Esophagus (tissue), 2 donors: ENCODE results near the gene ZNF469. TPM values are rescaled to one million over a fixed set of nuclear protein-coding genes. Genes with fewer than 3 reads are reported as not detected.

Experiments used
- H3K27ac ChIP-seq, 2 donors: one replicate each; pipeline ENCODE4 v1.5.1; 2013; ENCODE audit warnings: low read depth in 2 of 2, mild to moderate bottlenecking in 2 of 2, inconsistent platforms in 1 of 2, low read length in 1 of 2, moderate library complexity in 1 of 2
- H3K27me3 ChIP-seq, 2 donors: one replicate each; pipeline ENCODE4 v1.6.1; 2013; ENCODE audit warnings: low read length in 2 of 2, control low read depth in 1 of 2, mild to moderate bottlenecking in 1 of 2; ENCODE audit not compliant: insufficient read depth in 2 of 2, control insufficient read depth in 1 of 2
- H3K36me3 ChIP-seq, 2 donors: one replicate each; pipeline ENCODE4 v1.6.1; 2013; ENCODE audit warnings: low read length in 1 of 2; ENCODE audit not compliant: control insufficient read depth in 2 of 2, insufficient read depth in 2 of 2
- H3K4me1 ChIP-seq, 2 donors: one replicate each; pipeline ENCODE4 v1.6.1; 2013; ENCODE audit warnings: low read length in 1 of 2; ENCODE audit not compliant: control insufficient read depth in 2 of 2, insufficient read depth in 2 of 2
- H3K4me3 ChIP-seq, 2 donors: one replicate each; pipeline ENCODE4 v1.5.1; 2013; ENCODE audit warnings: low read length in 2 of 2, mild to moderate bottlenecking in 2 of 2, low read depth in 1 of 2, moderate library complexity in 1 of 2
- H3K9me3 ChIP-seq, 2 donors: one replicate each; pipeline ENCODE4 v1.6.1; 2013; ENCODE audit warnings: mild to moderate bottlenecking in 2 of 2, low read depth in 1 of 2, low read length in 1 of 2, moderate library complexity in 1 of 2; ENCODE audit not compliant: control insufficient read depth in 2 of 2, insufficient read depth in 1 of 2
- WGBS, 2 donors: extraction: QIAGEN DNeasy Blood & Tissue Kit; methylation state at CpG; one replicate each; pipeline ENCODE4 v1.1.7; 2013; 5-methylcytosine and 5-hydroxymethylcytosine counted together
- polyA plus RNA-seq, 2 donors: library from polyadenylated mRNA; stranded (reverse); fragments of 200-250 nt; gene quantifications; one replicate each; pipeline ENCODE4 v1.2.3, GENCODE V29; 2013
- donor health status: healthy with polysubstance abuse.
- donor health status: Bipolar disorder and iron deficiency.

The ZNF469 gene
- polyA plus RNA-seq, 2 donors = 0.04 to 0.06 TPM

DNA sequence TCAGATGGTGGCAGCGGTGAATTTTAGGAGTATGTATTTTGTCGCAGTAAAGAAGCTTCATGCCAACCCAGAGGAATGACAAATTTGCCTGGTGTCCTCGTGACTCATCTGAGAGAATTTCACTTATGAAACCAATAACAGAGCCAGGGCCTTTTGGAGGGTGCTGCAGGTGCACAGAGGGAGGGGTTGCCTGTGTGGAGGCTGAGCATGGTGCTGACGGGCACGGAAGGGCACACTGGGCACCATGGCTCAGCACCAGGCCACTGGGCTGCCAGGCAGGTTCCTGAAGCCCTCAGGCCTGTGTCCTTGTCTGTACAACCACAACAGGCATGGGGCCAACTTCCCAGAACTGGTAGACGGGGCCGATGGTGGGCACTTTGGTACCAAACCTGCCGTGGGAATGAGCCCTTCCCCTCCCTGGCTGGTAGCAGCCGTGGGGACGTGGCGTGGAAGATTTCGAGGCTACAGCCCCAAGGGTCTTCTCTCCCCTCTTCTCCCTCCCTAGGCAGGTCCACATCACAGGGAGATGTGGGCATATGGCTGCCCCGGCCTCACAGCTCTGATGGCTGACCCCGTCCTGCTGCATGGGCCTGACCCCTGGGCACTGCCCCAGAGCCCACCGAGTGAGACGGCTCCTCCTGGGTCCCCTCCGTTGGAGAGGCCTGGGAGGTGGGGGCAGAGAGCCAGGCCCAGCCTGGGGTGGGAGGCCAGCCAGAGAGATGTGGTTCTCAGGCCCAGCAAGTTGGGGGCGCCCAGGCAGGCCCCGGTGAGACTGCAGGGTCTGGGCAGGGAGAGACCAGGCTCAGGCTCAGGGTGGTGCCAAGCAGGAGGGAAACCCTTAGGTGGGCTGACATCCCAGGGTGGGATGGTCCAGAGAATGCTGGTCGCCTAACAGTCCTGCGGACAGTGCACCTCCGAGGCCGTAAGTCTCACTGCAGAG is 30.2 kb upstream of the ZNF469 start:
- H3K27ac ChIP-seq = no peak overlapping the region
- WGBS, 2 donors = 79 to 83% methylated on average over 23 of the region's 23 CpGs
- no peaks in the 10 kb centered on the region for H3K4me1 ChIP-seq
- H3K4me3 ChIP-seq = no peak overlapping the region
- no peaks in the 10 kb centered on the region for H3K9me3 ChIP-seq
- H3K36me3 ChIP-seq = no peaks in the 10 kb centered on the region
- no peaks in the 10 kb centered on the region for H3K27me3 ChIP-seq

DNA sequence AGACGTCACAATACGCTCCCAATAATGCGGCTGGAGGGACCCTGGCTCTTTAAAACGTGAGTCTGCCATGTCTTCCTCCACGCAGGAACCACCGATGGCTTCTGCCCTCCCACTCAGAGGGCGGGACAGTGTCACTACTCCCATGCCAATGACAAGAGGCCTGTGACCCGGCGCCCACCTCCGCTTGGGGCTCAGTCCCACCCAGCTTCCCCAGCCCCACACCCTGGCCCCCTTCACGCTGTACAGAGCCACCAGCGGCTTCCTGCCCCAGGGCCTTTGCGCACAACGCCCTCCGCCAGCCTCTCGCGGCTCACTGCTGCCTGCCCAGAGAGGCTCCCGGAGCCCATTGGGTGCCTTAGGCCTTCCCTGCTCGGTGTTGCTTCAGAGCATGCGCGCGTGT is 29.5 kb upstream of the ZNF469 start:
- no peaks in the 10 kb centered on the region for H3K27me3 ChIP-seq
- 86 to 88% methylated on average over 22 of the region's 22 CpGs for WGBS, 2 donors
- H3K9me3 ChIP-seq = no peaks in the 10 kb centered on the region
- no peaks in the 10 kb centered on the region for H3K36me3 ChIP-seq
- no peaks in the 10 kb centered on the region for H3K4me1 ChIP-seq
- H3K27ac ChIP-seq = no peak overlapping the region
- no peak overlapping the region for H3K4me3 ChIP-seq

GRCh38 chr16:88353691-88354090 is 29.1 kb upstream of the ZNF469 start:
- H3K4me1 ChIP-seq = no peaks in the 10 kb centered on the region
- no peaks in the 10 kb centered on the region for H3K9me3 ChIP-seq
- H3K27me3 ChIP-seq = no peaks in the 10 kb centered on the region
- no peak overlapping the region for H3K27ac ChIP-seq
- H3K36me3 ChIP-seq = no peaks in the 10 kb centered on the region
- no peak overlapping the region for H3K4me3 ChIP-seq
- 69 to 70% methylated on average over 12 of the region's 12 CpGs for WGBS, 2 donors

GRCh38 chr16:88354229-88355092 is 28.3 kb upstream of the ZNF469 start:
- Histone ChIP-seq H3K9me3 (no peaks in the 10 kb centered on the region), H3K36me3 (no peaks in the 10 kb centered on the region), H3K27ac (no peak overlapping the region), H3K4me3 (no peak overlapping the region), H3K27me3 (no peaks in the 10 kb centered on the region), H3K4me1 (peaks cover 0 to 2% of the 10 kb centered on the region in 2 donors)
- WGBS, 2 donors = 88 to 91% methylated on average over 32 to 33 of the region's 33 CpGs

- 75 to 82% methylated on average over 6 of the region's 6 CpGs for WGBS, 2 donors
- no peak overlapping the region for H3K4me3 ChIP-seq
Measured at GRCh38 chr16:88355093-88355388, 27.7 kb upstream of the ZNF469 start.

DNA sequence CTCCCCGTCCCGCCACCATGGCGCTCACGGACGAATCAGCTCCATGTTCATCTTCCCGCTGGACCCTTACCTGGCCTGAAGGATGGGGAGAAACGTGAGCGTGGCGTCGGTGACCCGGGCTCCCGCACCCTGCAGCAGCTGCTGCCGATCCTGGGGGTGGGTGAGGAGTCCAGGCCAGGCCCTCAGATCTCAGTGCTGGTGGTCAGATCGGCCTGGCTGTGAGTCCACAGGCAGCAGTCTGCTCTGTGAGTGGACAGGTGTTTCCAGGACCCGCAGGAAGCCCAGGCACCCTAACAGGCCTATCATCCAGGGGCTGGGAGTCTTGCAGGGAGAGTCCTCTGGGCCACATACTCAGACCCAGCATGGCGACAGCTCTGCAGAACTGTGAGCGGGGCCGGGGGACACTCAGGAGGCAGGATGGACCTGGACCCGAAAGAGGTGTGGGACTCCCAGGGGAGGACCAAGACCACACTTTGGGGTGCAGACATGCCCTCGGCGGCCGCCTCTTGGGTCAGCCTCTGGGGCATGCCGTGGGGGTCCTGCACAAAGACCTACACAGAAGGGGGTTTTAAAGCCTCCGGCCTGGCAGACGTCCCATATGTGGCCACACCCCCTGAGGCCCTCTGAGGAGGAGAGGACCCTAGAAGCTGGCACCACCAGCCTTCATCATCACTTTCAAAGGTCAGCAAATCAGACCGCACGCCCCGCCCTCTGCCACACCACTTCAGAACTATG is 27.2 kb upstream of the ZNF469 start:
- Histone ChIP-seq H3K27ac (no peak overlapping the region), H3K27me3 (no peaks in the 10 kb centered on the region), H3K4me1 (peaks cover 0 to 2% of the 10 kb centered on the region in 2 donors), H3K9me3 (no peaks in the 10 kb centered on the region), H3K36me3 (no peaks in the 10 kb centered on the region), H3K4me3 (no peak overlapping the region)
- WGBS, 2 donors = 84 to 87% methylated on average over 28 of the region's 28 CpGs

More at GRCh38 chr16:88355093-88355388, 27.7 kb upstream of the ZNF469 start:
- Histone ChIP-seq H3K27me3 (no peaks in the 10 kb centered on the region), H3K36me3 (no peaks in the 10 kb centered on the region), H3K27ac (no peak overlapping the region), H3K9me3 (no peaks in the 10 kb centered on the region), H3K4me1 (peaks cover 0 to 2% of the 10 kb centered on the region in 2 donors)

GRCh38 chr16:88356124-88356726 is 26.5 kb upstream of the ZNF469 start:
- WGBS, 2 donors = 70 to 79% methylated on average over 15 of the region's 15 CpGs
- Histone ChIP-seq H3K4me3 (no peak overlapping the region), H3K4me1 (peaks cover 0 to 2% of the 10 kb centered on the region in 2 donors), H3K36me3 (no peaks in the 10 kb centered on the region), H3K27ac (no peak overlapping the region), H3K9me3 (no peaks in the 10 kb centered on the region), H3K27me3 (no peaks in the 10 kb centered on the region)

- WGBS, 2 donors = 87% methylated on average over 13 of the region's 13 CpGs
- Histone ChIP-seq H3K4me3 (no peak overlapping the region), H3K36me3 (no peaks in the 10 kb centered on the region), H3K9me3 (no peaks in the 10 kb centered on the region), H3K27ac (no peak overlapping the region), H3K4me1 (peaks cover 0 to 2% of the 10 kb centered on the region in 2 donors), H3K27me3 (no peaks in the 10 kb centered on the region)
Measured at GRCh38 chr16:88356727-88357199, 26.0 kb upstream of the ZNF469 start.
